ENCODE measurements around the gene CSK. TPM values are rescaled to one million over a fixed set of nuclear protein-coding genes. Genes with fewer than 3 reads are reported as not detected.

CSK gene
- total RNA-seq, 2 experiments from 2014 or later: 112 to 355 TPM

DNA sequence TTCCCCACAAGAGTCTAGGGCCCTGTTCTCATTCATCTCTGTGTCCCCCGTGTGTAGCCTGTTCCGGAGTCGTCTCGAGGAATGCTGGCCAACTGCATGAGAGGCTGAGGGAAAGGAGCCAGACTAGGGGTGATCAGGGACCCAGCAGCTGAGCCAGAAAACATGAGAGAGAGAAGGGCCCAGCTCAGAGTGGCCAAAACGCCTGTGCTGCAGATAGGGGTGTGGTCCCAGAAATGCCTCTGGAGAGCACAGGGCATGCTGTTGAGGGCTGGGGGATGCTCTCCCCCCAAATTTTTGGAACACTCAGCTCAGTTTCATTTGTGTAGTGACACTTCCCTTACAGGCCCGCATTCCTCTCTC, 19.1 kb upstream of the CSK start:
- Histone ChIP-seq H3K4me2 (ENCODE audit: low read length) (no peak overlapping the region), H3K4me1 (ENCODE audit: insufficient read depth, low read length, poor library complexity, severe bottlenecking) (no peaks in the 10 kb centered on the region), H3K4me3 (ENCODE audit: low read depth, low read length, poor library complexity, severe bottlenecking) (no peak overlapping the region), H3K79me2 (ENCODE audit: insufficient read depth, low read depth, low read length) (no peaks in the 10 kb centered on the region), H4K20me1 (ENCODE audit: insufficient read depth, low read length) (no peaks in the 10 kb centered on the region), H2AFZ (ENCODE audit: low read length) (no peak overlapping the region), H3K27ac (ENCODE audit: low read depth, low read length, poor library complexity, severe bottlenecking) (no peak overlapping the region), H3K9me2 (ENCODE audit: insufficient read depth, low read length) (no peaks in the 10 kb centered on the region), H3K36me3 (ENCODE audit: insufficient read depth, low read length) (no peaks in the 10 kb centered on the region), H3K9me3 (ENCODE audit: low read length) (no peaks in the 10 kb centered on the region)
- BruUV-seq (replicated peaks): no TSS peak
- DNase-seq (ENCODE audit: low spot score): no peak
- TF ChIP-seq, protein P1, sequence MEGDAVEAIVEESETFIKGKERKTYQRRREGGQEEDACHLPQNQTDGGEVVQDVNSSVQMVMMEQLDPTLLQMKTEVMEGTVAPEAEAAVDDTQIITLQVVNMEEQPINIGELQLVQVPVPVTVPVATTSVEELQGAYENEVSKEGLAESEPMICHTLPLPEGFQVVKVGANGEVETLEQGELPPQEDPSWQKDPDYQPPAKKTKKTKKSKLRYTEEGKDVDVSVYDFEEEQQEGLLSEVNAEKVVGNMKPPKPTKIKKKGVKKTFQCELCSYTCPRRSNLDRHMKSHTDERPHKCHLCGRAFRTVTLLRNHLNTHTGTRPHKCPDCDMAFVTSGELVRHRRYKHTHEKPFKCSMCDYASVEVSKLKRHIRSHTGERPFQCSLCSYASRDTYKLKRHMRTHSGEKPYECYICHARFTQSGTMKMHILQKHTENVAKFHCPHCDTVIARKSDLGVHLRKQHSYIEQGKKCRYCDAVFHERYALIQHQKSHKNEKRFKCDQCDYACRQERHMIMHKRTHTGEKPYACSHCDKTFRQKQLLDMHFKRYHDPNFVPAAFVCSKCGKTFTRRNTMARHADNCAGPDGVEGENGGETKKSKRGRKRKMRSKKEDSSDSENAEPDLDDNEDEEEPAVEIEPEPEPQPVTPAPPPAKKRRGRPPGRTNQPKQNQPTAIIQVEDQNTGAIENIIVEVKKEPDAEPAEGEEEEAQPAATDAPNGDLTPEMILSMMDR (conservative IDR thresholded peaks at IDR 0.05; ENCODE audit: low read length): no peak
- no peak for TF ChIP-seq EZH2phosphoT487 (IDR thresholded peaks at IDR 0.05; ENCODE audit: borderline replicate concordance, low read depth, low read length)
- intact Hi-C loops (cut with micrococcal nuclease; ENCODE audit: unreplicated experiment): loop anchor here (10.0 kb wide), 1 partner anchor 388 kb away; no protein-coding TSS in a partner anchor
- ChIA-PET POLR2A (no interaction called here), CTCF (ENCODE audit: unreplicated experiment) (no interaction called here)

DNA sequence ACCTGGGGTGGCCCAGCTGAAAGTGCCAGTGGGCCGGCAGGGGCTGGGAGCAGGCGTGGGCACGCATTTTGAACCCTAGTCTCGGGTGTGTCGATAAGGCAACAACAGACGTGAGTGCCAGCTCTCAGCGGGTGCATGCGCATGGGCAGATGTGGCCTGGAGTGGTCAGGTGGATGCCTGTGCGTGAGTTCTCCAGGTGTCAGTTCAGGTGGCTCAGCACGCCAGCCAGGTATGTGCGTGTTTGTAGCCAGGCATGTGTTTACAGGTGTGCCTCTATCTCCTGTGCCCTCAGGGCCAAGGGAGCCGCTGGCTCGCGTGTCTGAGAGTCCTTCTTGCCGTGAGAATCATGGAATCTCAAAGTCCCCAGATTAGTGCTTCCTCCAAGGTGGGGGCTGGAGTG, 18.5 kb upstream of the CSK start:
- CTCF ChIA-PET (ENCODE audit: unreplicated experiment): no interaction called here
- intact Hi-C loops (cut with micrococcal nuclease; ENCODE audit: unreplicated experiment): loop anchor here (10.0 kb wide), 1 partner anchor 389 kb away; no protein-coding TSS in a partner anchor

More for the DNA sequence above, 18.5 kb upstream of the CSK start:
- BruUV-seq (replicated peaks): no TSS peak
- H4K20me1 ChIP-seq (ENCODE audit: insufficient read depth, low read length): no peaks in the 10 kb centered on the region
- no peak overlapping the region for H3K4me3 ChIP-seq (ENCODE audit: low read depth, low read length, poor library complexity, severe bottlenecking)
- H3K9me3 ChIP-seq (ENCODE audit: low read length): no peaks in the 10 kb centered on the region
- DNase-seq (ENCODE audit: low spot score): no peak
- H3K27ac ChIP-seq (ENCODE audit: low read depth, low read length, poor library complexity, severe bottlenecking): no peak overlapping the region
- H2AFZ ChIP-seq (ENCODE audit: low read length): no peak overlapping the region
- H3K79me2 ChIP-seq (ENCODE audit: insufficient read depth, low read depth, low read length): no peaks in the 10 kb centered on the region
- H3K4me1 ChIP-seq (ENCODE audit: insufficient read depth, low read length, poor library complexity, severe bottlenecking): no peaks in the 10 kb centered on the region
- H3K36me3 ChIP-seq (ENCODE audit: insufficient read depth, low read length): no peaks in the 10 kb centered on the region
- H3K4me2 ChIP-seq (ENCODE audit: low read length): no peak overlapping the region
- TF ChIP-seq EZH2phosphoT487 (IDR thresholded peaks at IDR 0.05; ENCODE audit: borderline replicate concordance, low read depth, low read length): no peak
- TF ChIP-seq, protein P1 (conservative IDR thresholded peaks at IDR 0.05; ENCODE audit: low read length): no peak
- POLR2A ChIA-PET: no interaction called here
- H3K9me2 ChIP-seq (ENCODE audit: insufficient read depth, low read length): no peaks in the 10 kb centered on the region

Measured in OCI-LY7 (cell line).